VCaP (cell line): Measurements from ENCODE around the gene PDE11A.

Source experiments
- H3K27ac ChIP-seq: fragments of 450-650 bp; 2 replicates; pipeline ENCODE4 v1.5.1; 2017
- TF ChIP-seq, protein P1 (sequence below): fragments of 450-650 bp; conservative IDR thresholded peaks from 2 replicates; pipeline ENCODE4 v1.5.1; 2017; ENCODE audit warnings: mild to moderate bottlenecking, moderate library complexity

Gene PDE11A

DNA sequence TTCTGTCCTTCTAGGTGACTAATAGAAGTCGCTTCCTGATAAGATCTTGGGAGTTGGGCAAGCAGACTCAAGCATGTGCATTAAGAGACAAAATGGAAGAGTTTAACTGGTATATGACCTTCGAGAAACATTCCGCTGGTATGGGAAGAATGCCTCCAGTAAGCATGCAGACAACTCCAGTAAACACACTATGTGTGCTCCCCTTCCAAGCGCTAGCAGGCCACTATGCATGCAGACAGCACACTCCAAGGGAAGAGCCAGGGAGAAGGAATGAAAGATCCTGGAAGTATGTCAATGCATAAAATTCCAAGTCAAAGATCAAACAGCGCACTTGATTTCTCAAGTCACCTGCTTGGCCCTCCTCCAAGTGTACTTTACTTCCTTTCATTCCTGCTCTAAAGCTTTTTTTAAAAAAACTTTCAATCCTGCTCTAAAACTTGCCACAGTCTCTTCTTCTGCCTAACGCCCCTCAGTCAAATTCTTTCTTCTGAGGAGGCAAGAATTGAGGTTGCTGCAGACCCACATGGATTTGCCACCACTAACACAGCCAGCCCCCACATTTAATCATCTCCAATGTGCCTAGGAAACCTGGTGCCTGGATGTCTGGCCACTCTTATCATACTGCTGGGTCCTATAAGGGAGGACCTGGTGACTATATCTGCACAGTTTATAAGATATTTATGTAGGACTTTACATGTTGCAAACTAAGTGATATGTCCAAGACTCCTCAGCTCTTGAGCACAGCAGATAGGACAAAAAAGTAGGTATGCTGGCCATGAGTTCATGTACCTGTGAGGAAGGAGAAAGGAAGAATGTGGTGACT lies 239.8 kb downstream of the PDE11A start:
- H3K27ac ChIP-seq = no peak overlapping the region
- TF ChIP-seq, protein P1, sequence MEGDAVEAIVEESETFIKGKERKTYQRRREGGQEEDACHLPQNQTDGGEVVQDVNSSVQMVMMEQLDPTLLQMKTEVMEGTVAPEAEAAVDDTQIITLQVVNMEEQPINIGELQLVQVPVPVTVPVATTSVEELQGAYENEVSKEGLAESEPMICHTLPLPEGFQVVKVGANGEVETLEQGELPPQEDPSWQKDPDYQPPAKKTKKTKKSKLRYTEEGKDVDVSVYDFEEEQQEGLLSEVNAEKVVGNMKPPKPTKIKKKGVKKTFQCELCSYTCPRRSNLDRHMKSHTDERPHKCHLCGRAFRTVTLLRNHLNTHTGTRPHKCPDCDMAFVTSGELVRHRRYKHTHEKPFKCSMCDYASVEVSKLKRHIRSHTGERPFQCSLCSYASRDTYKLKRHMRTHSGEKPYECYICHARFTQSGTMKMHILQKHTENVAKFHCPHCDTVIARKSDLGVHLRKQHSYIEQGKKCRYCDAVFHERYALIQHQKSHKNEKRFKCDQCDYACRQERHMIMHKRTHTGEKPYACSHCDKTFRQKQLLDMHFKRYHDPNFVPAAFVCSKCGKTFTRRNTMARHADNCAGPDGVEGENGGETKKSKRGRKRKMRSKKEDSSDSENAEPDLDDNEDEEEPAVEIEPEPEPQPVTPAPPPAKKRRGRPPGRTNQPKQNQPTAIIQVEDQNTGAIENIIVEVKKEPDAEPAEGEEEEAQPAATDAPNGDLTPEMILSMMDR = no peak

GRCh38 chr2:177830881-177831386 lies 241.6 kb downstream of the PDE11A start:
- TF ChIP-seq, protein P1 = no peak
- H3K27ac ChIP-seq = no peak overlapping the region

DNA sequence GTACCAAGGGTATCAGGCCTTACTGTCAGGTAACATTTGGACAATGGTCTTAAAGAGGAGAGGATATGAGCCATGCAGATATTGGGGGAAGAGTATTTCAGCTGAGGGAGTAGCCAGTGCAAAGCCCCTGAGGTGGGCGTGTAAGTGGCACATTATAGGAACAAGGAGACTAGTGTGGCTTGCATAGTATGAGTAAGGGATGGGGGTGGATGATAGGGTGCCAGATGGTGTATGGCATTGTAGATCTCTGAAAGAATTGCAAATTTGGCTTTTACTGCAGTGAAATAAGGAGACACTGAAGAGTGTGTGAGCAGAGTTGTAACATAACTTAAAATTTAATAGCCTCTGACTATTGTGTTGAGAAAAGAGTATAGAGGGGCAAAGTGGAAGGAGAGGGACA lies 244.0 kb downstream of the PDE11A start:
- H3K27ac ChIP-seq = no peak overlapping the region
- TF ChIP-seq, protein P1 = no peak

DNA sequence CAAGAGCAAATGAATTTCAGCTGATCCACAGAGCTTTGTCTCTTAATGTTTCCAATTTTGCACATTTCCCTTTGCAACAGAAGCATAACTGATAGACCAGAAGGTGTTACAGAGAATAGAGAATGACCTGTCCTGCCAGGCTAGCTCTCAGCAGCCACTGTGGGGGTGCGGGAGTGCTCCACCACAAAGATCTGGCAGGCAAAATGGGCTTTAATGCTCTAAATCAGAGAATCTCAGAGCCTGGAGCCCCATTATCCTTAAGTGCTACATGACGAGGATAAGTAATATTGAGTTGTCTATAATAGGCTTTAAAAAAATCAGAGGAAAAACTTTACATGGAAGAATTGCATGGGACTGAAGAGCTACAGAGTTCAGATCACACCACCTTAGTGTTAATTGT lies 245.7 kb downstream of the PDE11A start:
- TF ChIP-seq, protein P1 = no peak
- no peak overlapping the region for H3K27ac ChIP-seq

- TF ChIP-seq, protein P1 = no peak
Observed at GRCh38 chr2:177822941-177823340, 249.6 kb downstream of the PDE11A start.

DNA sequence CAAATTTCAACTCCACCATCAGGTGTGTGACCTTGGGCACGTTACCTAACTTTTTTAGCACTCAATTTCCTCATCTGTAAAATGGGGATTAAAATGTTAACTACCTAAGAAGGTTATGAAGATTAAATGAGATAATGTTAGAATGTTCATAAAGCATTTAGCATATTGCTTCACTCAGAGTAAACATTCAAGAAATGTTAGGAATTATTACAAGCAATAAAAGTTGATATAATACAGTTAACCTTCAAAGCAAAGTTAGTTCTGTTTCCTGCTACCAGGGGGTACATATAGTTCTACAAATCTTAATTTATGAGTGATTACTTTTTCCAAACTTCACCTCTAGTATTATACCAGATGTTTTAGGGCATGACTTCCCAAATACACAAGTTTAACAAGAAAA lies 254.2 kb downstream of the PDE11A start:
- TF ChIP-seq, protein P1 = no peak
- H3K27ac ChIP-seq = no peak overlapping the region

More at GRCh38 chr2:177822941-177823340, 249.6 kb downstream of the PDE11A start:
- H3K27ac ChIP-seq = no peak overlapping the region

DNA sequence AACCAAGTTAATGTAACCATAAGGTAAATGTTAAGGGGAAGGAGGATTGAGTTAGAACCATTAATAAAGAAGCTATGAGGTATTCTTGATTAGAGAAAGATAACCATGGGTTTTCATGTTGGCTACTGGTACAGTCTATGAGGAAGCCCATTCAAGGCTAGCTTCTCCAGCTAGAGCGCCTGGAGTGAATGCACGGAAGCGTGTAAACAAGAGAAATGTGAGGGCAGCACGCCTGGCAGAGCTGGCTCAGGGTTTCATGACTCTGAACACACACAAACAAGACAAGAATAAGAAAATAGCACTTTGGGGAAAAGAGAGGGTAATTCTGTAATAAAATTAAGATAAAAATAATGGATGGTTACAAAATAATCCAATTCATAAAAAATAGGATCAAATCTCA lies 255.3 kb downstream of the PDE11A start:
- H3K27ac ChIP-seq = no peak overlapping the region
- TF ChIP-seq, protein P1 = no peak
